Hepatocyte (in vitro differentiated cells): ENCODE measurements around the gene KIF6. TPM values are rescaled to one million over a fixed set of nuclear protein-coding genes. Genes with fewer than 3 reads are reported as not detected.

ENCODE experiments used
- DNase-seq: peaks from one replicate; pipeline ENCODE4 v3.0.0-alpha.2; 2016; ENCODE audit warnings: low spot score
- H2AFZ ChIP-seq: fragments of 200-600 bp; sonication (generic); 2 replicates; pipeline ENCODE4 v1.6.0; 2016; ENCODE audit warnings: antibody characterized with exemption, mild to moderate bottlenecking
- H3K27ac ChIP-seq: fragments of 200-600 bp; sonication (generic); 2 replicates; pipeline ENCODE4 v1.5.1; 2016; ENCODE audit warnings: mild to moderate bottlenecking
- H3K27me3 ChIP-seq: fragments of 200-600 bp; sonication (generic); 2 replicates; pipeline ENCODE4 v1.6.1; 2016
- H3K36me3 ChIP-seq: fragments of 200-600 bp; sonication (generic); replicated peaks from 2 replicates; pipeline ENCODE4 v1.5.1; 2016; ENCODE audit warnings: low read depth; ENCODE audit not compliant: insufficient read depth
- H3K4me1 ChIP-seq: fragments of 200-600 bp; sonication (generic); 2 replicates; pipeline ENCODE4 v1.5.1; 2016; ENCODE audit warnings: mild to moderate bottlenecking, moderate library complexity; ENCODE audit not compliant: insufficient read depth
- H3K4me2 ChIP-seq: fragments of 200-600 bp; sonication (generic); 2 replicates; pipeline ENCODE4 v1.6.0; 2016
- H3K4me3 ChIP-seq: fragments of 200-600 bp; sonication (generic); 2 replicates; pipeline ENCODE4 v1.5.1; 2016; ENCODE audit warnings: mild to moderate bottlenecking
- H3K79me2 ChIP-seq: fragments of 200-600 bp; sonication (generic); 2 replicates; pipeline ENCODE4 v1.6.0; 2017; ENCODE audit warnings: mild to moderate bottlenecking
- H3K9me2 ChIP-seq: fragments of 200-600 bp; sonication (generic); replicated peaks from 2 replicates; pipeline ENCODE4 v1.6.0; 2017; ENCODE audit warnings: mild to moderate bottlenecking; ENCODE audit not compliant: insufficient read depth
- H3K9me3 ChIP-seq: fragments of 200-600 bp; sonication (generic); 2 replicates; pipeline ENCODE4 v1.5.1; 2016; ENCODE audit warnings: low read depth, mild to moderate bottlenecking
- H4K20me1 ChIP-seq: fragments of 200-600 bp; sonication (generic); 2 replicates; pipeline ENCODE4 v1.6.0; 2016; ENCODE audit warnings: mild to moderate bottlenecking; ENCODE audit not compliant: insufficient read depth, poor library complexity, severe bottlenecking
- EZH2 ChIP-seq: fragments of 200-600 bp; sonication (generic); IDR thresholded peaks from 2 replicates; pipeline ENCODE4 v1.6.1; 2016; ENCODE audit warnings: antibody characterized with exemption, mild to moderate bottlenecking, borderline replicate concordance
- EZH2phosphoT487 ChIP-seq: fragments of 200-600 bp; sonication (generic); IDR thresholded peaks from one replicate; pipeline ENCODE4 v1.6.1; 2018; ENCODE audit warnings: antibody characterized with exemption, mild to moderate bottlenecking, low read depth, moderate library complexity; ENCODE audit not compliant: unreplicated experiment, severe bottlenecking
- WGBS: methylation state at CpG from one replicate; pipeline ENCODE4 v1.1.6; 2016; ENCODE audit warnings: low lambda C conversion rate; ENCODE audit errors: missing lambda C conversion rate; 5-methylcytosine and 5-hydroxymethylcytosine counted together
- polyA plus RNA-seq: library from polyadenylated mRNA; unstranded; fragments of >200 nt; fragmentation: Nextera tagmentation; extraction: Ambion mirVana; gene quantifications from 2 replicates; pipeline ENCODE4 v1.2.1, GENCODE V29; 2016
- total RNA-seq: library from RNA; depleted of rRNA; stranded (reverse); fragments of >200 nt; gene quantifications from 2 replicates; pipeline ENCODE4 v1.2.3, GENCODE V29; 2014
- TF ChIP-seq, protein P1 (sequence below): fragments of 200-600 bp; sonication (generic); IDR thresholded peaks from 2 replicates; pipeline ENCODE4 v1.5.1; 2016; ENCODE audit warnings: antibody characterized with exemption, mild to moderate bottlenecking; ENCODE audit not compliant: poor library complexity

Gene KIF6
- total and polyA plus RNA-seq, 2 experiments from 2014 or later, result 0.87 to 2.3 TPM

DNA sequence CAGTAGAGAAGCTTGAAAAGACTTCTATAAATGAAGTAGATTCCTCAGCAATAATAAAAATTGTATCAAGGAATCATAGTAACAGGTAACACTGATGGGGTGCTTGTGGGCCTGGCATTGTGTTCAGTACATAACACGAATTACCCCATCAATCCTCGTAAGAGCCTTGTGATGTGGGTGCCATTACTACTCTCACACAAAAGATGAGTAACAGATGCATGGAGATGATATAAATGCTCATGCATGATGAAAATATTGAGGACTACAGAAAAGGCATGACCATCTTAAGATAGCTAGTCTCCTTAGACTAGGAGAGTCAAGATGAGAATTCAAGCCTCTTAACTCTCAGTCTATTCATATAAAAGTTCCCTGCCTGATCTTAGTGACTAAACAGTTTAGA is 158.1 kb downstream of the KIF6 start:
- Histone ChIP-seq H3K4me2 (no peak overlapping the region), H3K36me3 (no peaks in the 10 kb centered on the region)
- WGBS, result 90% methylated on average over 2 of the region's 2 CpGs

DNA sequence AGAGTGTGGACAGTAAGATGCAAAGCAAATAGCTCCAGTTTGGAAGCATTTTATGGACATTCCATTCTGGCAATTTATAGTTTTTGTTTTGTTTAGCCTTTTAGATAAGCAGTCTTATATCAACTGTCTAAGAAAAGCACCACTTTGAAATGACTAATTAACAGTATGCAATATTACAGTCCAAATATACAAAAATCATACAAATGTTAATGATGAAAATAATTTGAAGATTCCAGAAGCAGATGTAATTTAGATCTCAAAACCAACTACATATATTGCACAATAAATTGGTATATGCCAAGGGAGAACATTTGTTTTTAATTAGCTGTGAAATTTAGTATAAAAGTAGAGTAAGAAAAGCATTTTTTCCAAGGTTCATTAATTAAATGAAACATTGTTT is 158.8 kb downstream of the KIF6 start:
- H3K27ac ChIP-seq, result no peak overlapping the region
- no peaks in the 10 kb centered on the region for H3K9me3 ChIP-seq
- no peak for DNase-seq
- H2AFZ ChIP-seq, result no peak overlapping the region
- H3K4me1 ChIP-seq, result no peaks in the 10 kb centered on the region
- H3K4me2 ChIP-seq, result no peak overlapping the region
- no peaks in the 10 kb centered on the region for H3K36me3 ChIP-seq
- no peak for TF ChIP-seq EZH2
- no peak for TF ChIP-seq EZH2phosphoT487
- TF ChIP-seq, protein P1, sequence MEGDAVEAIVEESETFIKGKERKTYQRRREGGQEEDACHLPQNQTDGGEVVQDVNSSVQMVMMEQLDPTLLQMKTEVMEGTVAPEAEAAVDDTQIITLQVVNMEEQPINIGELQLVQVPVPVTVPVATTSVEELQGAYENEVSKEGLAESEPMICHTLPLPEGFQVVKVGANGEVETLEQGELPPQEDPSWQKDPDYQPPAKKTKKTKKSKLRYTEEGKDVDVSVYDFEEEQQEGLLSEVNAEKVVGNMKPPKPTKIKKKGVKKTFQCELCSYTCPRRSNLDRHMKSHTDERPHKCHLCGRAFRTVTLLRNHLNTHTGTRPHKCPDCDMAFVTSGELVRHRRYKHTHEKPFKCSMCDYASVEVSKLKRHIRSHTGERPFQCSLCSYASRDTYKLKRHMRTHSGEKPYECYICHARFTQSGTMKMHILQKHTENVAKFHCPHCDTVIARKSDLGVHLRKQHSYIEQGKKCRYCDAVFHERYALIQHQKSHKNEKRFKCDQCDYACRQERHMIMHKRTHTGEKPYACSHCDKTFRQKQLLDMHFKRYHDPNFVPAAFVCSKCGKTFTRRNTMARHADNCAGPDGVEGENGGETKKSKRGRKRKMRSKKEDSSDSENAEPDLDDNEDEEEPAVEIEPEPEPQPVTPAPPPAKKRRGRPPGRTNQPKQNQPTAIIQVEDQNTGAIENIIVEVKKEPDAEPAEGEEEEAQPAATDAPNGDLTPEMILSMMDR, result no peak
- no peaks in the 10 kb centered on the region for H3K9me2 ChIP-seq
- H3K27me3 ChIP-seq, result no peaks in the 10 kb centered on the region
- no peaks in the 10 kb centered on the region for H4K20me1 ChIP-seq
- no peak overlapping the region for H3K4me3 ChIP-seq
- no peaks in the 10 kb centered on the region for H3K79me2 ChIP-seq

More for the DNA sequence above, 158.1 kb downstream of the KIF6 start:
- Histone ChIP-seq H3K9me2 (no peaks in the 10 kb centered on the region), H3K79me2 (no peaks in the 10 kb centered on the region), H4K20me1 (no peaks in the 10 kb centered on the region), H3K9me3 (no peaks in the 10 kb centered on the region), H3K27ac (no peak overlapping the region), H2AFZ (no peak overlapping the region), H3K27me3 (no peaks in the 10 kb centered on the region), H3K4me3 (no peak overlapping the region), H3K4me1 (no peaks in the 10 kb centered on the region)
- DNase-seq, result no peak
- TF ChIP-seq EZH2 (no peak), EZH2phosphoT487 (no peak)
- TF ChIP-seq, protein P1, result no peak

DNA sequence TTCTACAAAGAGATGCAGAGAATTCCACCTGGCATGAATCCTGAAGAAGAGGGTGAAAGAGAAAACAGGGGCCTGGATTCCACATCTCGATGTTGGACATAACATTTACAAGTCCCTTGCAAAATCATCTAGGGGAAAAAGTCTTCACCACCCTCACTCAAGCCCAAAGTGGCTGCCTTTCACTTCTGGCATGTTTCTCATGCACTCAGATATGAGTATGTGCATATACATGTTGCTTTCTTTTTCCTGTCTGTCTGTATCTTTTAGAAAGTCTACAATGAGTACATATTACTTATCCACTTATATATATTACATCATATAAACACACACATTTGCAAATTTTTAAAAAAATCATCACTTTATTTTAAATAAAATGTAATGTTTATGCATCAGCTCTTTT is 159.3 kb downstream of the KIF6 start:
- Histone ChIP-seq H3K9me3 (no peaks in the 10 kb centered on the region), H3K4me2 (no peak overlapping the region), H4K20me1 (no peaks in the 10 kb centered on the region), H3K36me3 (no peaks in the 10 kb centered on the region), H3K4me3 (no peak overlapping the region), H3K27me3 (no peaks in the 10 kb centered on the region), H3K9me2 (no peaks in the 10 kb centered on the region), H3K79me2 (no peaks in the 10 kb centered on the region), H3K4me1 (no peaks in the 10 kb centered on the region), H3K27ac (no peak overlapping the region), H2AFZ (no peak overlapping the region)
- DNase-seq, result no peak
- TF ChIP-seq EZH2phosphoT487 (no peak), EZH2 (no peak)
- TF ChIP-seq, protein P1, result no peak
- 72% methylated on average over 1 of the region's 1 CpG for WGBS
